Measurements from ENCODE around the gene ZNHIT2.

DNA sequence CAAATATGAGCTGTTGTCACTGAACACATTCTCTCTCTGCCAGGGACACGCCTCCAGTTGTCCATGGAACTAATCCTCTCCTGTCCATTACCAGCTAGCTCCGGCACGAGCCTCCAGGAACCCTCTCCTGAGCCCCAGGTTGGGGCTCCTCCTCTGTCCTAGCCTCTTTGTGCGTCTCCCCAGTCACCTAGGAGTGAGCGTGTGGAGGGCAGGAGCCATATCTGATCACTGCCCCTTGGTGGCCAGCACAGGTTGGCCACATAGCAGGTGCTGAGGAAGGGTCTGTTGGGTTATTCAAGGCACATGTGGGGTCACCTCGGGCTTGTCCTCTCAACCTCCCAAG is 14.4 kb upstream of the ZNHIT2 start:
- TF ChIP-seq NR2C1 (IDR thresholded peaks at IDR 0.05) (no peak), POLR2A (IDR thresholded peaks at IDR 0.05; ENCODE audit: low read depth, low read length) (no peak), SUZ12 (IDR thresholded peaks at IDR 0.05; ENCODE audit: unreplicated experiment) (no peak), HDAC2 (IDR thresholded peaks at IDR 0.05) (no peak), RAD21 (IDR thresholded peaks at IDR 0.05; ENCODE audit: insufficient read depth, low read depth, low read length) (no peak), SRF (IDR thresholded peaks at IDR 0.05; ENCODE audit: low read depth in 2 of 2, low read length in 2 of 2) (no peak), EP300 (IDR thresholded peaks at IDR 0.05; ENCODE audit: borderline replicate concordance in 1 of 2, control insufficient read depth in 1 of 2, low read depth in 2 of 2, low read length in 2 of 2) (no peak)
- TF ChIP-seq, protein P1, sequence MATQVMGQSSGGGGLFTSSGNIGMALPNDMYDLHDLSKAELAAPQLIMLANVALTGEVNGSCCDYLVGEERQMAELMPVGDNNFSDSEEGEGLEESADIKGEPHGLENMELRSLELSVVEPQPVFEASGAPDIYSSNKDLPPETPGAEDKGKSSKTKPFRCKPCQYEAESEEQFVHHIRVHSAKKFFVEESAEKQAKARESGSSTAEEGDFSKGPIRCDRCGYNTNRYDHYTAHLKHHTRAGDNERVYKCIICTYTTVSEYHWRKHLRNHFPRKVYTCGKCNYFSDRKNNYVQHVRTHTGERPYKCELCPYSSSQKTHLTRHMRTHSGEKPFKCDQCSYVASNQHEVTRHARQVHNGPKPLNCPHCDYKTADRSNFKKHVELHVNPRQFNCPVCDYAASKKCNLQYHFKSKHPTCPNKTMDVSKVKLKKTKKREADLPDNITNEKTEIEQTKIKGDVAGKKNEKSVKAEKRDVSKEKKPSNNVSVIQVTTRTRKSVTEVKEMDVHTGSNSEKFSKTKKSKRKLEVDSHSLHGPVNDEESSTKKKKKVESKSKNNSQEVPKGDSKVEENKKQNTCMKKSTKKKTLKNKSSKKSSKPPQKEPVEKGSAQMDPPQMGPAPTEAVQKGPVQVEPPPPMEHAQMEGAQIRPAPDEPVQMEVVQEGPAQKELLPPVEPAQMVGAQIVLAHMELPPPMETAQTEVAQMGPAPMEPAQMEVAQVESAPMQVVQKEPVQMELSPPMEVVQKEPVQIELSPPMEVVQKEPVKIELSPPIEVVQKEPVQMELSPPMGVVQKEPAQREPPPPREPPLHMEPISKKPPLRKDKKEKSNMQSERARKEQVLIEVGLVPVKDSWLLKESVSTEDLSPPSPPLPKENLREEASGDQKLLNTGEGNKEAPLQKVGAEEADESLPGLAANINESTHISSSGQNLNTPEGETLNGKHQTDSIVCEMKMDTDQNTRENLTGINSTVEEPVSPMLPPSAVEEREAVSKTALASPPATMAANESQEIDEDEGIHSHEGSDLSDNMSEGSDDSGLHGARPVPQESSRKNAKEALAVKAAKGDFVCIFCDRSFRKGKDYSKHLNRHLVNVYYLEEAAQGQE (IDR thresholded peaks at IDR 0.05; ENCODE audit: low read depth, low read length), result no peak
- TF ChIP-seq, protein P2, sequence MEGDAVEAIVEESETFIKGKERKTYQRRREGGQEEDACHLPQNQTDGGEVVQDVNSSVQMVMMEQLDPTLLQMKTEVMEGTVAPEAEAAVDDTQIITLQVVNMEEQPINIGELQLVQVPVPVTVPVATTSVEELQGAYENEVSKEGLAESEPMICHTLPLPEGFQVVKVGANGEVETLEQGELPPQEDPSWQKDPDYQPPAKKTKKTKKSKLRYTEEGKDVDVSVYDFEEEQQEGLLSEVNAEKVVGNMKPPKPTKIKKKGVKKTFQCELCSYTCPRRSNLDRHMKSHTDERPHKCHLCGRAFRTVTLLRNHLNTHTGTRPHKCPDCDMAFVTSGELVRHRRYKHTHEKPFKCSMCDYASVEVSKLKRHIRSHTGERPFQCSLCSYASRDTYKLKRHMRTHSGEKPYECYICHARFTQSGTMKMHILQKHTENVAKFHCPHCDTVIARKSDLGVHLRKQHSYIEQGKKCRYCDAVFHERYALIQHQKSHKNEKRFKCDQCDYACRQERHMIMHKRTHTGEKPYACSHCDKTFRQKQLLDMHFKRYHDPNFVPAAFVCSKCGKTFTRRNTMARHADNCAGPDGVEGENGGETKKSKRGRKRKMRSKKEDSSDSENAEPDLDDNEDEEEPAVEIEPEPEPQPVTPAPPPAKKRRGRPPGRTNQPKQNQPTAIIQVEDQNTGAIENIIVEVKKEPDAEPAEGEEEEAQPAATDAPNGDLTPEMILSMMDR (IDR thresholded peaks at IDR 0.05 in 2 of 3, conservative IDR thresholded peaks at IDR 0.05 in 1 of 3; ENCODE audit: control insufficient read depth in 2 of 3, extremely low read depth in 1 of 3, insufficient read depth in 1 of 3, low read depth in 3 of 3, low read length in 3 of 3), result no peak
- TF ChIP-seq, protein P3, sequence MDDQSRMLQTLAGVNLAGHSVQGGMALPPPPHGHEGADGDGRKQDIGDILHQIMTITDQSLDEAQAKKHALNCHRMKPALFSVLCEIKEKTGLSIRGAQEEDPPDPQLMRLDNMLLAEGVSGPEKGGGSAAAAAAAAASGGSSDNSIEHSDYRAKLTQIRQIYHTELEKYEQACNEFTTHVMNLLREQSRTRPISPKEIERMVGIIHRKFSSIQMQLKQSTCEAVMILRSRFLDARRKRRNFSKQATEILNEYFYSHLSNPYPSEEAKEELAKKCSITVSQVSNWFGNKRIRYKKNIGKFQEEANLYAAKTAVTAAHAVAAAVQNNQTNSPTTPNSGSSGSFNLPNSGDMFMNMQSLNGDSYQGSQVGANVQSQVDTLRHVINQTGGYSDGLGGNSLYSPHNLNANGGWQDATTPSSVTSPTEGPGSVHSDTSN (IDR thresholded peaks at IDR 0.05; ENCODE audit: insufficient replicate concordance, low read depth, low read length), result no peak

Measured in GM12878 (cell line).